EH (cell line): Measurements from ENCODE around the gene BIN1.

Experiments
- DNase-seq: peaks from one replicate; pipeline ENCODE4 v3.0.0-alpha.2; 2015; ENCODE audit warnings: low read depth

The BIN1 gene

DNA sequence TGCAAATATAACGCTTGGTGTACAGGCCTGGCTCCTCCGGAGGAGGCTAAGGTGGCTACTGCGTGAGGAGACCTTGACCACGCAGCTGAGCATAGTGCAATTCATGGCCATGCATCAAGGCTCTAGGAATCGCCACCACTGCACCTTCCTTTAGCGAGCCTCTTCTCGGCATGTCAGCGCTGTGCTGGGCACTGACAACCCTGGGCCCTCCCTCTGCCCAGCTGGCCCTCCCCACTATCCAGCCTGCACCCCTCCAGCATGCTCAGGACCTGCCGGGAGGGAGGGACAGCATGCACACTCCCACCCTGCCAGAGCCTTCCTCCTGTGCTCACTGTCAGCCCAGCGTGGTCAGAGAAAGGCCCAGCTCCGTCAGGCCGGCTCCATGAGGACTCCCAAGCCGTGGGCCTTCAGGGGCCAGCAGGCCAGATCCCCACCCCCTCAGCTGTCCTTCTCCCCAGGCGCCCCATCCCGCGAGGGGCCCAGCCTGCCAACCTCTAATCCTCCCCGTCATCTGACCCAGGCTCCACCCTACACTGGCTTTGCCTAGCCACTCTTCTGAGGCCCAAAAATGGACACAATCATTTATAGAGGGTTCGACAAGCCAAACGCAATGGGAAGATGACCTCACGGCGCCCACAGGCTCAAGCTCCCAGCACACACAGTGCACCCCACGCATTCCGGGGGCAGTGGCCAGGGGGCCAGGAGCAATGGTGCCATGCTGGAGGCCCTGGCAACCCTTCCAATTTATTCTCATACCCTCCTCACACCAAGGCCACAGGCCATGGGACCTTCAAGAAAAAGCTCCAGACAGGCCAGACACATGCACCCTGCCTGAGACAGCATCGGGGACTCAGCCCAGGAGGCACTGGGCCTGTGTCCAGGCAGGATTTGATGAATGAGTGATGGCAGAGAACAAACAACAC is 3.5 kb downstream of the BIN1 start:
- no peak for DNase-seq

DNA sequence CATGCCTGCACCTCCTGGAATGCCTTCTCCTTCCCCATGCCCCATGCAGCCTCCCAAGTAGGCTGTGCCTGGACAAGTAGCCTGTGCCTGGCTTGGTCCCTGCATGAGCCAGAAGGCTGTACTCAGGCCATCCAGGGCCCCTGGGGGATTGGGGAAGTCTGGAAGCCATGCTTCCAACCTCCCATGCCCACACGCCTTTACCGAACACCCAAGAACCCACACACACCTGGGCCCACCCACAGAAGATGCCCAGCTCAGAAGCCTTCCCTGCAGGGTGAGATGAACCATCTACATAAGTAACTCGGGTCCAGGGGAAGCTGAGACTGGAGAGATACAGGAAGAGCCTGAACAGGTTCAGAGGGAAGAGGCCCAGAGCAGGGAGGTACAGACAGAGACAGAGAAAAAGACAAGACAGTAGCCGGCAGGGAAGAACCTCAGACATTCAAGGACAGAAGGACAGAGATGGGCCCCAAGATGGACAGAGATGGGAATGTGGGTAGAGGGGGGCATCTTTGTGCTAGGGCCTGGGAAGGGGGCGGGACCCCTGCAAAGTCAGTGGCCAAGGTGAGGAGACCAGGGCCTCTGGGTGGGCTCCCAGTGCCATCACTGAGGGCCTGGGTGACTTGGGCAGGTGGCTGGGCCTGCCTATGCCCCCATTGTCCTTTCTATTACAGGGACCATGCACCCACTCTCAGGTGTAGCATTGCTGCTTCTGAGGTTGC is 4.3 kb downstream of the BIN1 start:
- no peak for DNase-seq

DNA sequence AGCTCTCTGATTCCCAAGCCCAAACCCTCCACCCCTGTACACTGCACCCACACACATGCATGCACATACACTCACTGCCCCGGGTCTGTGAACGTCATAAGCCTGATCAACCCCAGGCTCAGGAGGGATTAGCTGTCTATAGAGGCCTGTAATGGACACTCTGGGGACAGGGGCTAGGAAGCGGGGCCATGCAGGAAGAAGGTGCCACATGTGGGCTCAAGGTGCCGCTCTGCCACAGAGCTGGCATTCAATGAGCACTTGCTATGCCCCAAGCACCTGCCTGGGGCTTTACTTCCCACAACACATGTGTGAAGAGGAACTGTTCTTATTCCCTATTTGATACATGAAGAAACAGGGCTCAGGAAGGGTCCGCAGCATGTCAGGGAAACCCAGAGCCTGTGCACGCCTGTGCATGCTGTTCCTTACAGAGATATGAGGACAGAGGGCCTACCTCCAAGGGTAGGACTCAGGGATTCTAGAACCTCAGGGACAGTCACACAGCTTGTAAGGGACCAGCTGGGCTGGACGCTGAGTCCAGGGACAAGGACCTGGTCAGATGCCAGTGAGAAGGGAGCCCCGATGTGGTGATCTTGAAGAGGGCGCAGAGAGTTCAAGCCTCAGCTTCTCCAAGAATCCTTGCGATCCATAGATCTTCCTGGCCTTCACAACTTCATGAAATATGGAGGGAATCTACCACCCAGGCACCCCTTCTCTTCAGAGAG is 5.0 kb downstream of the BIN1 start:
- DNase-seq = no peak

DNA sequence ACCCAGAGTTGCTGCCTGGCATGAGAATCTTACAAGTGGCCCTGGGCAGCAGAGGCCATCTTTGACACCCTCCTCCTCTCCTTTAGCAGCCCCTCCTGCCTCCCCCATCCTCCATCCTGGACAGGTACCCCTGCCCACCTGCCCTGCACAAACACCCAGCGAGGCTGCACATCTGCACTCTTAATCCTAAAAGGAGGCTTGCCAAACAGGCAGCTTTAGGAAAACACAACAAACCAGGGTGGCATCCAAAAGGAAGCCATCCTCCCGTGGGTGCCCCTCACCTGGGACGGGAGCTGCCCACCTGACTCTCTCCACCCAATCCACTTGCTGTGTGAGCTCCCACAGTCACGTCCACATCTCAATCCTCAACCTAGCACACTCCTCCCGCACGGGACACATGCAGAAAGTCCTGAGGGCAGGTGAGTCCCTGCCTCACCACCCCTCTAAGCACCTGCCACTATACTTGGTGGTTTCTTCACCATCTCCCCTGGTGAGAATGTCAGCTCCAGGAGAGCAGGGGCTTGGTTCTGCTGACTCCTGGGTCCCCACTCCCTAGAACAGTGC is 5.8 kb downstream of the BIN1 start:
- DNase-seq = no peak

DNA sequence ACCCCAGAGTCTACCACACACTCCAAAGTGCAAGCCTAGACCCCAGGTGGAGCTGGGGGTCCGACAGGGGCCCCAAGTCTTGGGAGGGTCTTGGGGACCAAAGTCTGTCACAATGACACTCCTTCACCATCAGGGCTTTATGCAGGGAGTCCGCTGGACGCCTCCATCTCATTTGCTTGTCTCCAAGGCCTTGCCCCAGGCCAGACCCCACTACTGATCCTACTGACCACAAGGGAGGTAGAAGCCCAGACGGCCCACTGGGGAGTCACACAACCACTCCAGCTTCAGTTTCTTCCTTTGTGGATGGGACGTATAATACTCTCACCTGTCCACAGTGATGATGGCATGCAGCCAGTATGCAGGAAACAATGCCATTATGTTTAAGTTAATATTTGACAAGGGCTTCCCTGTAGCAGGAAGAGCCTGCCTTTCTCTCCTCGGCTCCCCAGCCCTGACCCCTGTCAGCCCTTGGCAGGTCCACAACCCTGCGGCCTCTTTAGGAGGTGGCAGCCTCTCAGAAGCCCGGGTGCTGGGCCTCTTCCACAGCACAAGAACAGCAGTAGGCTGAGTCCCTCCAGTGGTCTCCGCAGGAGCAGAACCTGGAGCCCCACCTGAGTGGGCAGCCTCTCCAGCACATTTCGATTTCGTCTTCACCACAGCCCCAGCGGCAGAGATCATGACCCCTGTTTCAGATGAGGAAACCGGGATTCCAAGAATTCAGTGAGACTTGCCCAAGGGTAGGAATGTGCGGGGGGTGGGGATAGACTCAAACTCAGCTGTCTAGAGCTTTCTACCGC is 6.5 kb downstream of the BIN1 start:
- DNase-seq = peak; percentile 54

DNA sequence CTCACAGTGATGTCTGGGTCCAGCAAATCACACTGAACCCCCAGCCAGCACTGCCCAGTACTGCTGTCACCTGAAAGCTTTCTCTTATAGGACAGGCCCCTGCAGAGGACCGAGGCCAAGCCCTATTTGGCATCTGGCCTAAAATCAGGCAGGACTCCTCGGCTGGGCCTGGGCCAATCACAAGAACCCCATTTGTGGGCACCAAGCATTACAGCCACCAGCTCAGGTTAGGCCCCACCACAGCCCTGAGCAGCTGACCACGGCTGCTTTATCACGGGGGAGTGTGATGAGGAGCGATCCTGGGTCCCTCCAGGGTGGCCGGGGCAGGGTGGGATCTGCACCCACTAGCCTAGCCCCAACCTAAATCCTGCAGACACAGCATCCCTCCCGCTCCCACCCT is 8.2 kb downstream of the BIN1 start:
- DNase-seq = no peak

DNA sequence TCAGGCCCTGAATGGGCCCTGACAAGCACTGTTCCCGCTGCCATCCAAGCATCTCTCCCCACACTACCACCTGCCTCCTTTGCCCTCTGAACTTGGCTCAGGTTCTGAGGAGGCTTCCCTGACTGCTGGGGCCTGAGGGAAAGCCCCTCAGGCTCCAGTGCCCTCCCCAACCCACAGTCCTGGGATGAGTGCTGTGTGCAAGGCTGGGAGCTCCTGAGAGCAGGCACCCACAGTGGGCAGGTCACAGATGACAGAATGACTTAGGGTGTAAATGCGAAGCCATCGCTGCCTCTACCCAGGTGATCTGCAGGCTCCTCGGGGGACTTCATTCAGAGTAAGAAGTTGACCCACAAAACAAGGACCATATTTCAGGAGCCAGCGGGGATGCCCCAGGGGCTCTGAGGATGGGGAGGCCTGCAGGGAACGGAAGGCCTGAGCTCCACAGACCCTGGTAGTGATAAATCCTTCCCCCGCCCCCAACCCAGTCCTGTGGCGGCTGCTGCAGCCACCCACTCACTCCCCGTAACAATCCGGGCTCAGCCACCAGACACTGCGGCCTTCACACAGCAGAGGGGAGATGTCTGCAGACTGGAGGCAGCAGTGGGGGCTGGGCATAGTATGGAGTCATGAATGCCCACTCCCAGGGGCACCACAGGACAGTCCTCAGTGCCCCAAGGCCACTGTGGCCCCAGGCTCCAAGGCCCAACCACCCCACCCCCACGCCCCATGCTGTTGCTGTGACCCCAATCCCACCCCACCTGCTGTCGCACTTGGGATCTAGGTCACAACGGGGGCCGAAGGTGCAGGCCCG is 8.9 kb downstream of the BIN1 start:
- DNase-seq = no peak

DNA sequence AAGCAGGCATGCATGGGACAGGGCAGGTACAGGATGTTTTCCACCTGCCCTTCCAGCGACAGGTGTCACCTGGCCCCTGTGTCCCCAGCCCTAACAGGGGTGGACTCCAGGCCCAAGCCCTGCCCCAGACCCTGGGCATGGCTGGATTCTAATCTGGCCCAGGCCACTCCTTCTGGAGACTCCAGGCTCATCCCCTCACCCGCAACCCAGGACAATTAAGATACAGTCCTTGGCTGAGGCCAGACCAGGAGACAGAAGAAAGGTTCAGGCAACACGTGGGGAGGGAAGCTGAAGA is 9.5 kb downstream of the BIN1 start:
- no peak for DNase-seq

DNA sequence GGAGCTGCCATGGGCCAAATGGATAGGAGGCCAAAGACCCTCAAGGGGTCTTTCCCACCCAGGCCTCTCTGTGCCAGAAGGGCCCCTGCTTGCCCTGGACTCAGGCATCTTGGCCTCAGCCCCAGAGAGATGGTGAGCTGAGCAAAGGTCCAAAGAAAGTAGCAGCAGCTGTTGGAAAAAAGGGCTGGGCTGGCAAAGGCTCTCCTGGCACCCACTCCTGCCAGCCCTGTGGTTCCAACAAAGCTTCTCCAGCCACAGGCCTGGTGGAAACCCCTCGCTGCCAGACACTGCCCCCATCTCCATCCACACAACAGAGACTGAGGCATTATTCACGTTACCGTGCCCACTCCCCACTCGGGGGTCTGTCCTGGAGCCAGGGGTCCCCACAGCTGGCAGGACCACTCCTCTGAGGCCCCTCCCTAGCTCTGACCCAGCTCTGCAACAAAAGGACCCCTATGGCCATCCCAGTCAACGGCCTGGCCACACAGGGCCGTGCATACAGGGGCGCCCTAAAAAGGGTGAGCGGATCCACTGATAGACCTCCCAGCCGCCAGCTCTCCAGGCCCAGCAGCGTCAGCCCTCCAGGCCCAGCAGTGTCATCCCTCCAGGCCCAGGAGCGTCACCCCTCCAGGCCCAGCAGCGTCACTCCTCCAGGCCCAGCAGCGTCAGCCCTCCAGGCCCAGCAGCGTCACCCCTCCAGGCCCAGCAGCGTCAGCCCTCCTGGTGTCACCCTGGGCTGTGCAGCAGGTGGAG is 10.1 kb downstream of the BIN1 start:
- no peak for DNase-seq

DNA sequence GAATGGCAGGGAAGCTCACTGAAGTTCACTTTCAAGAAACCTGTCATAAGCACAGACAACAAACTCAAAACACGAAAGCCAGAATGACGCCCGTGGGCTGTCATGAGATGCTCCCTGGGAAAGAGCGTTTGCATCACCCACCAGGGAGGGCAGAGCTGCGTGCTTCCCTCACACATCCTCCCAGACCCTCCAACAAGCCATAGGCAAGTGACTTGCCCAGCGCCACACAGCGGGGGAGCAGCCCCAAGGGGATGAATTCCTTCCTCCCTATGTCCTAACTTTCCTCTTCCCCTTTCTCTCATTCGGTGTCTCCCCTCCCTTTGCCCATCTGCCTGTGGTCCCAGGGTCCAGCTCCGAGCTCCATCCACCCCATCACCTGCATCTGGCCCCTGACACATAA is 10.7 kb downstream of the BIN1 start:
- no peak for DNase-seq

DNA sequence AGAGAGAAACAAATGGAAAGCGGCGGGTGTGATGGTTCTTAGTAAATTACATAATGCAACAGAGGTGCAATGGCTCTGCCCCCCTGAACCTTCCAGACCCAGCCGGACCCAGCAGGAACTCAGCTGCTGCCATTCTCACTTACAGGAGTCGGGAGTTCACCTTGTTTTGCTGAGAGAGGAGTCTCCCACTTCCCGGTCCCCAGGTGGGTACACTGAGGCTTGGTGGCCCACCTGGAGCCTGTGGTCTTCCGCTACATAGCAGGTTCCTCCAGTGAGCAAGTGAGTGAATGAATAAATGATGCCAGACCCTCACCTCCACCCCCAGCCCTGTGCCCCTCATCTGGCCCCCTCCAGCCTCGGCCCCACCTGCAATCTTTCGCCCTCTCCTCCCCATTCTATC is 11.2 kb downstream of the BIN1 start:
- no peak for DNase-seq

DNA sequence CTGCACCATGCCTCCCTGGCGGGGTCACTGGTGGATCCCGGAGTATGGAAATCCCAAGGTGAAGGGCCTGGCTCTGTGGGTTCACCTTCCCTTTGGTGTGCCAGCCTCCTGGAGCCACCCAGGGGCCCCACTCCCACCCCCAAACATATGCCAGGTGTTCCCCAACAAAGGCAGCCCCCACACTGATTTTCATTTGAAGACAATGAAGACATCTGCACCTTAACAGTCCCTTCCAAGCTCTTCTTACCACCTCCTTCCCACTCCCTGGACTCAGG is 11.7 kb downstream of the BIN1 start:
- no peak for DNase-seq

DNA sequence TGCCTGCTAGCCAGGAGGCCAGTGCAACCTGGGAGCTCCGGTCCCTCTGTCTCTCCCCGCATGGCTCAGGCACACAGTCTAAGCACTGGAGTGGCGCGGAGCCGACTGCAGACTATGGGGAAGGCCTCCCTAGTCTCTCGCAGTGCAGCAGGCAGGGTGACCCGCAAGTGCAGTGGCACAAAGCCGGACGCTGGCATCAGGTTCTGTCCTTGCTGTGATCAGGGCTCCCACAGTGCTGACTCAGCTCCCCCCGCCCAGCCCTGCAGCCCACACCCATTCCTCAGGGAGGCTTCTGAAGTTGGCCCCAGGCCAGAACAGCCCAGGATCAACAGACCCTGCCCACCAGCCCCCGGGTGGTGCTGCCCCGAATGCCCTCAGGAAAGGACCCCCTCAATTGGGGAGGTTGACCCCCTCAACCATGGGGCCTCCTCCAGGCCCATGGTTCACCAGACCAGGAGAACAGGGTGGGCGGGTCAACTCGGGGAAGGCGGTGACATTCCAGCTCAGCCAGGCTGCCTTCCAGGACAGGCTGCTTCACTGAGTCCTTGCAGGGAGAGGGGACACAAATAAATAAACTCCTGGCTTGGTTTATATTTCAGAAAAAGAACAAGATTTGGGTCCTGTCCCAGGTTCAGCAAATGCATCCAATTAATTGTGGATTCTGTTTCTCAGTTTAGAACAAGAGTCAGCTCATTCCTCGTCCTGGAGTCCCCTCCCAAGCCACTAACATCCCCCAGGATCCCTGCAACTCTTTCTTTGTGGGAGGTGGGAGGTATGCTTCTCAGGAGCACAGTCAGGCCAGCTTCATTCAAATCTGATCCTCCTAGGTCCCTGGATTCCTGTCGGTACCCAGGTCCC is 12.2 kb downstream of the BIN1 start:
- peak; percentile 52 for DNase-seq

DNA sequence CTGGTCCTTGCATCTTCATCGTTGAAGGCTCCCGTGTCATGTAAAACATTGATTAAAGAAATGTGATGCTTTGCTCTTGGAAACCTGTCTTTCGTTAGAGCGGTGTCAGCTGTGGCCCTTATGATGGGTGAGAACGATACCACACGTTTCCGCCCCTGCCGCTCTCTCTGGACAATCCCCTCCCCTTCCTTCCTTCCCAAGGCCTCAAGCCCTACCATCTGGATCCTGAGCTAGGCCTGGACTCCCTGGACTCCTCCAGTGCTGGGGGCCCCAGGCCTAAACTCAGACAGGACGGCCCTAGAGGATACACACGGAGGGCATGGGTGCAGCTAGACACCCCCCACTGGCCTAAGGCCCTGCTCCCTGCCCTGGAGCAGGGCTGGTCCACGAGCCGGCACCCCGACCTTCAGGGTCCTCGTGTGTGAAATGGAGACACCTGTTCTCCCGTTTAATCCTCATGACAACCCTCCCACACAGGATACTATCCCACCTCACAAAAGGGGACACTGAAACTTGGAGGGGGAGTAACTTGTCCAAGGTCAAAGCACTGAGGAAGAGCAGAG is 13.2 kb downstream of the BIN1 start:
- DNase-seq = no peak

DNA sequence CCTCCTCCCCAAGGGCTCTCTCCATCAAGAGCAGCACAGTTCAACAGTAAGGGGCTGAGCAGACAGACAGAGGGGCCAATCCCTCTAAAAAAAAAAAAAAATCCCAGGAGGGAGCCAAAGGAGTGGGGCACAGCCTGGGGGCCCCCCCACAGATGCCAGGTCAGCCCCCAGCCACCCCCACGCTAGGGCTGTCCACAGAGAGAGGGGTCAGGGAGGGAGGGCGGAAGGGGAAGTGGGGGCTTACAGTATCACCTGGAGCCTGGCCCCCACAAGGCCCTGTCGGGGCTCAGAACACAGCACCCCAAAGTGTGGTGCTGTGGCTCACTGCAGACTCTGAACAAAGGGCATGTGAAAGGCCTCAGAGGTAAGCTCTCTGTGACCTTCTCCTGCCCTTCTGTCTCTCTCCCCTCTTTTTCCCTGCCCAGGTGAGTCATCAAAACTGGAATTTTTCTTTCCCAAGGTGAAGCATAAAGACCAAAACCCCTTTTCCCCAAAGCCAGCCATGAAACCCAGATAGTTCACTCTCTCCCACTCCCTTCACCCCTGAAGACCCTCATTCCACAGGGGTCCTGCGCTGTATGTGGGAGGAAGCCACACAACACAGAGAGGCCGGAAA is 13.9 kb downstream of the BIN1 start:
- DNase-seq = no peak

DNA sequence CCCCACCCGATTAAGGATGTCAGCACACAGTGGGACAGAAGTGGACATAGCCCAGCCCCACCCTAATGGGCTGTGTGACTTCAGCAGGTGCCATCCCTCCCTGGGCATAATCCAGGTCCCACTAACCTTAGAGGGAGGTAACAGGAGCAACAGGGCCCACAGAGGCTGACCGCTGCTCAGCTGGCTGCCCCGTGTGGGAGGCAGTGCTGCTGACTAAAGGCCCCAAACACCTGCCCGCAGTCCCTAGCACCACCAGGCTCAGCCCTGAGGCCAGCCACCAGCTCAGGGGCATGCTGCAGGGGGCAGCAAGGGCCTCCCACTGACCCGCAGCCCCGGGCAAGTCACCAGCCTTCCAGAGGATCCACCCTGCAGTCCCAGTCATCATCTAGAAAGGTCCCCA is 14.6 kb downstream of the BIN1 start:
- DNase-seq = no peak

DNA sequence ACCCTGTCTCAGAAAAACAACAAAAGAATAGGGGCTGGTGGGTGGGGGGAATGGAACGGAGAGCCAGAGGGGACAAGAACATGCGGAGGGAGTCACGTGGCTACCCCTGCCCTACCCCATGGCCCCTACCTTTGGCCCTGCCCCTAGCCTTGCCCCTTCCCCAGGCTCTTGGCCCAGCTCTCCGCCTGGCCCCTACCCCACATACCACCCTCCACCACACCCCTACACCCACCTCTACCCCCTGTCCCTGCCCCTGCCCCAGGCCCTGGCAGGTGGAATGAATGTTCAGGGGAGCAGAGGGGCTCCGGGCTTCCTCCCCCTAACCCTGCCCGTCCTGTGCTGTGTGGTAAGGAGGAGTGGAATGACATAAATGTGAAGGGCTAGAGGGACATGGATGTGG is 15.1 kb downstream of the BIN1 start:
- no peak for DNase-seq

DNA sequence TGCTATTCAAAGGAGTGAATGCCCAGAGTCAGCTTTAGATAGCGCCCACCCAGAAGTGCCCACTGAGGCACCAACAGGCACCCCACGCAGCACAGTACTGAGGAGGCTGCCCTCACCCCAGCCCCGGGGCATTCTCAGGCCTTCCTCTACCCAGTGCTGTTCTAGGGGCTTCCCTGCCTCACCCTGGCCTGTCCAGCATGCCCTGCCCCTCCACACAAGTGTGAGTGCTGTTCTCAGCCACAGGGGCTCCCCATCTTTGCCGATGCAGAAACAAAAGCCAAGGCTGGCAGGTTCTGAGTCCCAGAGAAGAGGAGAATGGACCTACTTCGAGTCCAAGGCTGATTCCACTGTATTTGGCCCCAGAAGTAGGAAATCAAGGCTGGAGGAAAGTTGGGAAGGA is 15.8 kb downstream of the BIN1 start:
- no peak for DNase-seq
